Muscle layer of duodenum (tissue), 2 donors: ENCODE results near the gene APBA3.
"Not testable (repeated sequence)": the region's sequence is repeated elsewhere in the genome, so short reads cannot be mapped to it uniquely, and the experiment has no call there.

Experiments
- H3K27ac ChIP-seq: one replicate; pipeline ENCODE4 v1.7.0; 2013; ENCODE audit warnings: mild to moderate bottlenecking, low read length
- H3K27me3 ChIP-seq: one replicate; pipeline ENCODE4 v1.7.0; 2013; ENCODE audit warnings: low read depth, mild to moderate bottlenecking, control low read depth, low read length
- H3K36me3 ChIP-seq, 2 donors: one replicate each; pipeline ENCODE4 v1.7.0; 2013; ENCODE audit warnings: low read length in 2 of 2, control low read depth in 1 of 2, mild to moderate bottlenecking in 1 of 2; ENCODE audit not compliant: insufficient read depth in 2 of 2, control insufficient read depth in 1 of 2
- H3K4me1 ChIP-seq, 2 donors: one replicate each; pipeline ENCODE4 v1.7.0; 2013; ENCODE audit warnings: low read length in 2 of 2, mild to moderate bottlenecking in 2 of 2, control low read depth in 1 of 2, moderate library complexity in 1 of 2; ENCODE audit not compliant: insufficient read depth in 2 of 2, control insufficient read depth in 1 of 2
- H3K4me3 ChIP-seq, 2 donors: one replicate each; pipeline ENCODE4 v1.7.0; 2013; ENCODE audit warnings: low read length in 2 of 2, low read depth in 1 of 2, mild to moderate bottlenecking in 1 of 2
- H3K9me3 ChIP-seq, 2 donors: one replicate each; pipeline ENCODE4 v1.7.0; 2013; ENCODE audit warnings: low read length in 2 of 2, control low read depth in 1 of 2, mild to moderate bottlenecking in 1 of 2; ENCODE audit not compliant: control insufficient read depth in 1 of 2
- donor health status: healthy.

The APBA3 gene

GRCh38 chr19:3767050-3767449 is 5.6 kb upstream of the APBA3 start:
- no peak overlapping the region for H3K4me3 ChIP-seq
- no peak overlapping the region for H3K27ac ChIP-seq
- H3K9me3 ChIP-seq: no peaks in the 10 kb centered on the region
- H3K4me1 ChIP-seq: peaks cover 0 to 7% of the 10 kb centered on the region in 2 donors
- H3K27me3 ChIP-seq: no peaks in the 10 kb centered on the region
- peaks cover 14 to 42% of the 10 kb centered on the region in 2 donors for H3K36me3 ChIP-seq

GRCh38 chr19:3766520-3766919 is 5.0 kb upstream of the APBA3 start:
- Histone ChIP-seq H3K4me3 (no peak overlapping the region), H3K27ac (no peak overlapping the region), H3K4me1 (peaks cover 3 to 12% of the 10 kb centered on the region in 2 donors), H3K36me3 (peaks cover 14 to 42% of the 10 kb centered on the region in 2 donors), H3K9me3 (no peaks in the 10 kb centered on the region), H3K27me3 (no peaks in the 10 kb centered on the region)

GRCh38 chr19:3765757-3766156 is 4.3 kb upstream of the APBA3 start:
- Histone ChIP-seq H3K4me1 (peaks cover 3 to 15% of the 10 kb centered on the region in 2 donors), H3K36me3 (peaks cover 14 to 42% of the 10 kb centered on the region in 2 donors)
- H3K4me3 ChIP-seq, H3K27me3 ChIP-seq, H3K27ac ChIP-seq, H3K9me3 ChIP-seq: not testable (repeated sequence)

- Histone ChIP-seq H3K4me1 (peaks cover 3 to 21% of the 10 kb centered on the region in 2 donors), H3K4me3 (no peak overlapping the region), H3K9me3 (no peaks in the 10 kb centered on the region), H3K36me3 (peaks cover 14 to 42% of the 10 kb centered on the region in 2 donors), H3K27ac (no peak overlapping the region), H3K27me3 (no peaks in the 10 kb centered on the region)
Measured at GRCh38 chr19:3765121-3765520, 3.6 kb upstream of the APBA3 start.

GRCh38 chr19:3762501-3763459 is 1.3 kb upstream of the APBA3 start, which contains the start of gene MRPL54:
Gene MRPL54 (plus strand): TSS chr19:3762682. CDS start chr19:3762701, 19 bp downstream.
- H3K4me1 ChIP-seq: peaks cover 3 to 37% of the 10 kb centered on the region in 2 donors
- peak within 1 kb of the TSS; percentile 89 to 95 for H3K4me3 ChIP-seq
- peaks cover 17 to 39% of the 10 kb centered on the region in 2 donors for H3K36me3 ChIP-seq
- H3K27me3 ChIP-seq: no peaks in the 10 kb centered on the region
- no peaks in the 10 kb centered on the region for H3K9me3 ChIP-seq
- H3K27ac ChIP-seq: peak within 1 kb of the TSS; percentile 98

- Histone ChIP-seq H3K4me1 (peaks cover 3 to 37% of the 10 kb centered on the region in 2 donors), H3K9me3 (no peaks in the 10 kb centered on the region), H3K36me3 (peaks cover 12 to 39% of the 10 kb centered on the region in 2 donors), H3K4me3 (peak overlapping the region in 1 of 2 donors; percentile 89), H3K27ac (peak overlapping the region; percentile 98), H3K27me3 (no peaks in the 10 kb centered on the region)
Measured at GRCh38 chr19:3762130-3762473, 610 bp upstream of the APBA3 start.

- Histone ChIP-seq H3K27ac (peak overlapping the region; percentile 89), H3K9me3 (no peaks in the 10 kb centered on the region), H3K36me3 (peaks cover 11 to 31% of the 10 kb centered on the region in 2 donors), H3K4me1 (peaks cover 3 to 40% of the 10 kb centered on the region in 2 donors), H3K4me3 (peak overlapping the region; percentile 89 to 95), H3K27me3 (no peaks in the 10 kb centered on the region)
Measured at GRCh38 chr19:3760871-3761361, 576 bp downstream of the APBA3 start.

GRCh38 chr19:3759482-3760254 is 1.8 kb downstream of the APBA3 start:
- Histone ChIP-seq H3K27me3 (no peaks in the 10 kb centered on the region), H3K27ac (no peak overlapping the region), H3K9me3 (no peaks in the 10 kb centered on the region), H3K36me3 (peaks cover 6 to 26% of the 10 kb centered on the region in 2 donors), H3K4me1 (peaks cover 3 to 40% of the 10 kb centered on the region in 2 donors), H3K4me3 (no peak overlapping the region)

GRCh38 chr19:3758297-3758696 is 3.2 kb downstream of the APBA3 start:
- not testable (repeated sequence) for H3K27ac ChIP-seq, H3K9me3 ChIP-seq, H3K27me3 ChIP-seq, H3K4me3 ChIP-seq
- H3K4me1 ChIP-seq: peaks cover 3 to 37% of the 10 kb centered on the region in 2 donors
- H3K36me3 ChIP-seq: peaks cover 6 to 36% of the 10 kb centered on the region in 2 donors

- Histone ChIP-seq H3K4me1 (peaks cover 3 to 33% of the 10 kb centered on the region in 2 donors), H3K36me3 (peaks cover 6 to 42% of the 10 kb centered on the region in 2 donors)
- H3K27ac ChIP-seq, H3K27me3 ChIP-seq, H3K4me3 ChIP-seq, H3K9me3 ChIP-seq: not testable (repeated sequence)
Measured at GRCh38 chr19:3757705-3758104, 3.8 kb downstream of the APBA3 start.
